ENCODE measurements around the gene LARP4B. TPM values are rescaled to one million over a fixed set of nuclear protein-coding genes. Genes with fewer than 3 reads are reported as not detected.

LARP4B gene
- polyA plus RNA-seq, 4 donors, result 36.8 to 57.4 (median 48.5) TPM

- DNase-seq (ENCODE audit: low read depth in 4 of 4, low spot score in 2 of 4), result no peak
These were observed 139.9 kb downstream of the LARP4B start for GRCh38 chr10:791639-792038.

DNA sequence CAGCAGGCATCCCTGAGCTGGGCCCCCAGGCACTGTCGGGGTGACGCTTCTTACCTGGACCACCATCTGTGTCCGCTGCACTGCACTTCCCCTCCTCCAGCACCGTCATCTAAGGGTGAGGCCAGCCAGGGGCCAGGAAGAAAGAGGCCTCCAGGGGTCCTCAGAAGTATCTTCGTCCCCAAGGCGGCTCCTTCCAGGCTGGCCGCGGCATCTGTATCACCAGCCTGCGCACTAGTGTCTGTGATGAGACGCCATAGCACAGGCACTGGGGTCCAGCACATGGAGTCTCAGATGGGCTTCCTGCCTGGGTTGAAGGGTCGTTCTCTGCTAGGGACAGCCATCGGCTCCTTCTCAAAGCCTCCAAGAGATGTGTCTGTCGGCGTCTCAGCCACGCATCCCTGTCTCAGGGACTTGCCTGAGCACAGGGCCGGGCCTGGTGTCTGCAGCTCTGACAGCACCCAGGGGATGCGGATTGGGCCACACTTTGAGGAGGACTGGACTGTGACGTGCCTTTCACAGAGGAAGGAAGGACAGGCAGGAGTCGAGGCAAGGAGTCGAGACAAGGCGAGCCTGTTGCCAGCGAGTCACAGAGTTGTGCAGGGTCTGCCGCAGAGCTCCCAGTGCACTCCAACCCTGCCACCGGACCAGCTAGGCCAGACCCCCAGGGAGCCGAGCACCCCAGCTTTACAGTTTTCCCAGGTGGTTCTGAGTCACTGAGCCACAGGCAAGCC is 140.5 kb downstream of the LARP4B start:
- DNase-seq (ENCODE audit: low read depth in 4 of 4, low spot score in 2 of 4), result no peak

DNA sequence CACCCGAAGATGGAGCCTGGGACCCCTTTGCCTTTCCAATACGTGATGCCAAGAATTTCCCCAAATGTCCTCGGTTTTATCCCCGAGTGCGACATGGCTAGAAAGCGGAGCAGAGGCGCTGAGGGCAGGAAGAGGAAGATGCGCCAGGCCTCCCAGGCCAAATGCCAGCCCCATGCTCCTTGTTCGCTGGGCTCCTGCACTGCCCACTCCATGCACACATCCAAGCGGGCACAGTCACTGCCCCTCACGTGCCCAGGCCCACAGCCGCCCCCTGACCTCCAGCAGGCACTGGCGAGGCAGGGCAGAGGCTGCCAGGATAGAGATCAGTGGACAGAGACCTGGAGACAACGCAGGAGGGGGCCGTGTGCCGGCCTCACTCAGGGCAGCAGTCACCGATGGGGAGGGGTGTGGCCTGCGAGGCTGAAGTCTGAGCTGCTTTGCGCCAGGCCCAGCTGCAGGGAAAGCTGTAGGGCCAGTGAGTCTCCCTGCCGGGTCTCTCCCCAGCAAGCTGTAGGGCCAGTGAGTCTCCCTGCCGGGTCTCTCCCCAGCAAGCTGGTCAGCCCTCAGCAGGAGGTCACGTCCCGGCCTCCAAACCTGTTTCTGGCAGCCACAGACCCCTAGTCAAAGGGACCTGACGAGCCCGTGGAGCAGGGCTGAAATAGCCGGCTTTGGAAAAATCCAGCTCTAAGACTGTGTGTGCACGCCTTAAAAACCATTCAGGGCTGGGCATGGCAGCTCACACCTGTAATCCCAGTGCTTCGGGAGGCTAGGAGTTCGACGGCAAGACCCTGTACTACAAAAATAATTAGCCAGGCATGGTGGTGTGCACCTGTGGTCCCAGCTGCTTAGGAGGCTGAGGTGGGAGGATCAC is 141.4 kb downstream of the LARP4B start:
- no peak for DNase-seq (ENCODE audit: low read depth in 4 of 4, low spot score in 2 of 4)

DNA sequence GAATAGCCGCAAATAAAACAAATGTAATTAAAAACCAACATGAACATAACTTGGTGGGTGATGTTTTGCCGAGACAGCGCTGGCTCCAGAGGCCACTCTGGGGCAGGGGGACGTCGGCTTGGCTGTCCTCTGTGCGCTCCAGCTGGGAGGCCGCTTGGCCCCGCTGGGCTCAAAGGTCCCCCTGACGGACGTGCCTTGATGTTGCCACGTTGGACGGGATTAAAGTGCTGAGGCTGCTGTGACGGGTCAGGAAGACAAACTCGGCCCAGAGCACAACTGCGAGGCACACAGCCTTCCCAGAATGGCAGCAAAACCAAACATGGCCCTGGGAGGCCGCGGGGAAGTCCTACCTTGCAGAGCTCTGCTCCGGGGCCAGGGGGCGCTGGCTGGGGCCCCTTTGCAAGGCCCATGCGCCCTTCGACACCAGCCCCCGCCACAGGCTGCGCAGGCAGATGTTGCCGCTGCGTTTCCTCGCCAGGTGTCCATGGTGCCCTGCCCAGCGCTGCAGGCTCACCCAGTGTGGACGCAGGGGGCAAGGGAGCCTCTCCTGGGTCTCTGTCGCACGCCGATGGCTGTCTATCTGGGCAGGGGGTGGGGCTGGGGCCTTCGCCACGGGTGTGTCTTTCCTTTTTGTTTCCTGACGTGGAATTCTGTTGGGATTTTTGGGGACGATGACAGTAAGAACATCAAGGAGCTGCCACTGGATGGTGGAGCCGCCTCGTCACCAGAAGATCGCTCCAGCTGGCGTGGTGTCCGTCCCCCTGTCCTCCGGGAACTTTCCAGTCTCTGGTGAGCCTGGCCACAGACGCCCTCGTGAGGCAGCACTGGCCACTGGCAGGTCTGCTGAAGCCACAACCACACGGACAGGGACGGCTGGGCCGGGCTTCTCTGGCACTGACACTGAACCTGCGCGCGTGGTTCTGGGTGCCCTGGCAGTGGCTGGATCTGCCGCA is 142.4 kb downstream of the LARP4B start:
- DNase-seq (ENCODE audit: low read depth in 4 of 4, low spot score in 2 of 4), result peak in 1 of 4 donors; percentile 63

GRCh38 chr10:787933-788651 is 143.4 kb downstream of the LARP4B start:
- no peak for DNase-seq (ENCODE audit: low read depth in 4 of 4, low spot score in 2 of 4)

DNA sequence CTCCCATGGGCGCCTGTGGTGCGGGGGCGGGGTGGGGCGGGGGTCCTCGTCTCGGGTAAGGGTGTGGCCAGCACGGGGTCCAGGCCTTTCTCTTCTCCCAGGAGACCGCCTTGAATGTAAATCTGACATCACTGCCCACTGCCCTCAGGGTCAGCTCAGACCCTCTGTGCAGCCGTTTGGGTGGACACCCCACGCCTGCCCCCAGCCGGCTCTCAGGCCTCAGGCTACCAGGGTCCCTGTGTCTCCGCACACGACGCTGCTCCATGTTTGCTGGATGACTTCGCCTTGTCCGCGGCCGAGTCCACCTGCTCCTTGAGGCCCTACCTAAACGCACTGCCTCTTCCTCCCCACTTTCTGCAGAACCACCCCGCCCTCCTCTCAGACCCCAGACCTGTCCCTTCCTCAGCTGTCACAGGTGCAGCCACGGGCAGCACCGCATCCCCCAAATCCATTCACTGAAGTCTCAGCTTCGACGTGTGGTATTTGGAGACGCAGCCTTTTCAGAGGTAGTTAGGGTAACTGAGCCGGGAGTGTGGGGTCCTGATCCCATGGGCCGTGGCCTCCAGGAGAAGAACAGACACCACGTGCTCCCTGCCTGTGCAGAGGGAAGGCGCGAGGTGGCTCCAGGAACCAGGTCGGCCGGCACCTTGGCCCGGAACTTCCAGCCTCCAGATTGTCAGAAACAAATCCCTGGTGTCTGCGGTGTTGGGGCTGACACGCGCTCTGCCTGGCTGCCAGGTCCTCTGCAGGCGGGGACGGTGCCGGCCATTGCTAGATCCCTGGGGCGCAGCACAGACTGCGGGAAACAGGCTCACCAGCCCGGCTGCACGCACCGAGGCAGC is 144.7 kb downstream of the LARP4B start:
- DNase-seq (ENCODE audit: low read depth in 4 of 4, low spot score in 2 of 4), result no peak

DNA sequence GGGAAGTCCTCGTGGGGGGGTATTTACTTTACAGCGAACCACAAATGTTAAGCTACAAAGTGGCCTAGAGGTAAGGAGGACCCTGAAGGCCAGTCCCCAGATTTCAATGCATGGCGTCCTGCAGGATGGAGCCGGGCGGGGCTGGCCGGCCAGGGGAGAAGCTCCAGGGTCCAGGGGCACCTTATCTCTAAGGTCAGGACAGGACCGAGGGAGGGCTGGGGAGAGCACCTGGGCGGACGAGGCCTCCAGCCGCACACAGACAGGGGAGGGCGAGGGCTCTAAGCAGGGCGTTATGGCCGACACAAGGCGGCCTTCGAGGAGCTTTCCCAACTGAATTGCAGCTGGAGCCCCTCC is 145.7 kb downstream of the LARP4B start:
- DNase-seq (ENCODE audit: low read depth in 4 of 4, low spot score in 2 of 4), result no peak

GRCh38 chr10:785089-785860 is 146.2 kb downstream of the LARP4B start:
- DNase-seq (ENCODE audit: low read depth in 4 of 4, low spot score in 2 of 4), result no peak

DNA sequence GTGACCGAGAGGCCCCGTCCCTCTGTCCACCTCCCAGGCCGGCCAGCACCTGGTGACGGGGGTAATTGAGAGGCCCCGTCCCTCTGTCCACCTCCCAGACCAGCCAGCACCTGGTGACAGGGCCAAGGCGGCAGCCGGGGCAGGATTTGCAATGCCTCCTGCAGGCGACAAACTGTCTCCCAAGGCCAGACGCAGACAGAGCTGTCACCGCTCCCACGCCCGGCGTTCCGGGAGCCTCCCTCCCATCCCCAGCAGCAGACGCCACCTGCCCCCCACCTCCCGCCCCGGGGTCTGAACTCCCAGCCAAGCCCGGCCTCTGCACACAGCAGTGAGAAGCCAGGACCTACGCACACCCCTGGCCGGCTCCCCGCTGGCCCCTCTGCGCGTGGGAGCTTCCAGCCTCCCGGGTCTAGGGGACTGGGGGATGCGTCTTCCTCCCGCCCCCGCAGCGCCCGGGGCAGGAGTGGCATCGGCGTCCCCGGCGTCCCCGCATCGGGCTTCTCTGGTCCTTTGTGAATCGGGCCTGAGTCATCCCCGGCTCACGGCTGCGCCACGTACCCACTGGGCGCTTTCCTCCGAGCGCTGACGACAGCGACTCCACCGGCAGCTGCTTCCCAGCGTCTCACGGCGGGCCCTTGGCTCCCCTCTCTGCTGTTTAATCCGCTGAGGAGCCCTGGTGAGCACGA is 147.0 kb downstream of the LARP4B start:
- peak in 1 of 4 donors; percentile 51 for DNase-seq (ENCODE audit: low read depth in 4 of 4, low spot score in 2 of 4)

DNA sequence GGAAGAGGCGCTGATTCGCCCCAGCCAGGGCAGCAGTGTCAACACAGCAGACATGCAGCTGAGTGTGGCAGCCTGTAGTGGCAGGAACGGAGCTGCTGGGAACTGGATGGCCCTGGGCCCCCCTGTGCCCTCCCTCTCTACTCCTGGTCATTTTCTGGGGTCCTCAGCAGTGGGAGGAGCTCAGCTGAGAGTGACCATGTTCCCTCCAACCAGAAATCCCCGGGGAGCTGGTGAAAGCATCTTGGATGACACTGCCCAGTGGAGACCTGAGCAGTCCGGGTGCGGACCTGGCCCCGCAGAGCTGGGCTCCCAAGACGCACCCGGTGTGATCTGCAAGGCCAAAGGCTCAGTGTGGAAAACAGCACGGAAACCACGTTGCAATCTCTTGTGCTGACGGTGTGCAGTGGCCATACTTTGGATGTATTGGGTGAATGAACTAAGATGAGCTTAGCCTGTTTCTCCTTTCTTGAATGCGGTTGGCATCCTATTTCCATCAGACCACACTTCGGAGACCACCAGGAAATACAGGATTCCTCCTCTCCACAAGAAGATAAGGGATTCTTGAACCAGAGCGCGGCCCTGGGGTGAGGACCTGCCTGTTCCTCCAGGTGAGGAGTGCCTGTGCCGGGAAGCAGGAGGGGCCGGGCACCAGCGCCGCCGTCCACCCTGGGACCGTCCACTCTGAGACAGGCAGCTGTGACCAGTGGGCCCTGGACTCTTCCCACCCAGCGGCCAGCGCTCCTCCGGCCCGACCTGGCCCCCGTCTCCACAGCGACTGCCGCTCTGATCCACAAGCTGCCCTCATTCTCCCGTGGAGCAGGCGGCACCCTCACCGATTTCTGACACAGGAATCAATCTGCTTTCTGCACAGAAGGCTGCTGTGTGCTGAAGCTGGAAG is 148.5 kb downstream of the LARP4B start:
- DNase-seq (ENCODE audit: low read depth in 4 of 4, low spot score in 2 of 4), result no peak

DNA sequence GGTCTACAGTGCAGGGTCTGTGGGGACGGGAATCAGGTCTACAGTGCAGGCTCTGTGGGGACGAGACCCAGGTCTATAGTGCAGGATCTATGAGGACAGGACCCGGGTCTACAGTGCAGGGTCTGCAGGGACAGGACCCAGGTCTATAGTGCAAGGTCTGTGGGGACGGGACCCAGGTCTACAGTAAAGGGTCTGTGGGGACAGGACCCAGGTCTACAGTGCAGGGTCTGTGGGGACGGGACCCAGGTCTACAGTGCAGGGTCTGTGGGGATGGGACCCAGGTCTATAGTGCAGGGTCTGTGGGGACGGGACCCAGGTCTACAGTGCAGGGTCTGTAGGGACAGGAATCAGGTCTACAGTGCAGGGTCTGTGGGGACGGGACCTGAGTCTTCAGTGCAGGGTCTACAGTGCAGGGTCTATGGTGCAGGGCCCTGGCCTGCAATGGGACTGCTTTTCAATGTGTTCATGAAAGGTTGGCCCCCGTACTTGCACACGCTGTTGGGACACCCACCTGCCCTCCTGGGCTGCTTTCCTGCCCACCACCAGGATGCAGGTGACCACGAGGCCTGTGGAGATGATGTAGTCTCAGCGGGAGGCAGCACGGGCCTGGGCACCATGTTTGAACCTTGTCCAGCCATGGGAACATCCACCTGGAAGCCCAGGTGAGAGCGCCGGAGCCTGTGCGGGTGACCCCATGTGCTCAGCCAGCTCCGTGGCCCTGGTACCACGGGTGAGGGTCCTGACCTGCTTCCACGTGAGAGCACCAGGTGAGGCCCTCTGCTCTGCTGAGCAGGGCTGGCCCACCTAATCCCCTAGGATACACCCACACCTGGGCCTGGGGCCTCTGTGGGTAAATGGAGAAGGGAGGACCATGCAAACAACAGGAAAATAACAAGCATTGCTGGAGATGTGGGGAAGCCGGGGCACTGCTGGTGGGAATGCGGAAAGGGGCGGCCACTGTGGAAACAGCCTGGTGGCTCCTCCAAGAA is 150.7 kb downstream of the LARP4B start:
- DNase-seq (ENCODE audit: low read depth in 4 of 4, low spot score in 2 of 4), result no peak

DNA sequence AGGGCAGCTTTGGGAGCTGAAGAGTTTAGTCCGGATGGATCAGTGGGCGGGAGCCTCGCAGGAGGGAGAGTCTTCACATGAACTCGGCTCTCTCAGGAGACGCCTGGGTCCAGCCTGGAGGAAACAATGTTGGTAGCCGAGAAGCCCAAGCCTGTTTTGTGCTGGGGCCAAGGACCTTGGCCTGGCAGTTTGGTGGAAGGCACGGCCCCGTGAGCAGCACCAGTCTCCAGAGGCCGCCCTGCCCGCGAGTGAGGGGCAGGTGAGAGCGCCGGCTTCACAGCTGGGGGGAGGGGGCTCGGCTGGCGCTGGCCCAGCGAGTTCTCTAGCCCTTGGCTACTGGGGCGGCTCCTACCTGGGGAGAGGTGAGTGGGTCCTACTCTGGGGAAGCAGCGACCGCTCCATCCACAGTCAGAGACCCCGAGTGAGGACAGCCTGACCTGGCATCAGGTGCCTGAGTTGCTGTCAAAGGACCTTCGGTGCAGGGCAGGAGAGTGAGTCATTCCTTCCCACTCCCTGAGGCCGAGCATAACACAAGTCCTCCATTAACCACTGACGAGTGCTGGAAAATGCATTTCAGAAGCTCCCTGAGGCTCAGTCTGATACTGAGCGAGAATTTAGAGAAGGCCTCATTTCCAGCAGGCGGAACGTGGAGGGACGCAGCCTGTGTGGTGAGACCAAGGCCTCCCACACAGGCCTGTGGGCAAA is 152.7 kb downstream of the LARP4B start:
- DNase-seq (ENCODE audit: low read depth in 4 of 4, low spot score in 2 of 4), result no peak

- DNase-seq (ENCODE audit: low read depth in 4 of 4, low spot score in 2 of 4), result no peak
These were observed 153.5 kb downstream of the LARP4B start for GRCh38 chr10:777913-778479.

GRCh38 chr10:776772-777171 is 154.7 kb downstream of the LARP4B start:
- no peak for DNase-seq (ENCODE audit: low read depth in 4 of 4, low spot score in 2 of 4)
